SK-N-MC (cell line): Measurements from ENCODE around the gene TRIM9.

Source experiments
- EZH2 ChIP-seq: fragments of 200-600 bp; sonication (generic); IDR thresholded peaks from one replicate; pipeline ENCODE4 v1.6.1; 2017; ENCODE audit warnings: antibody characterized with exemption
- POLR2AphosphoS5 ChIP-seq: IDR thresholded peaks from 2 replicates; pipeline ENCODE4 v1.6.1; 2012; ENCODE audit warnings: mild to moderate bottlenecking, low read depth, low read length, borderline replicate concordance

DNA sequence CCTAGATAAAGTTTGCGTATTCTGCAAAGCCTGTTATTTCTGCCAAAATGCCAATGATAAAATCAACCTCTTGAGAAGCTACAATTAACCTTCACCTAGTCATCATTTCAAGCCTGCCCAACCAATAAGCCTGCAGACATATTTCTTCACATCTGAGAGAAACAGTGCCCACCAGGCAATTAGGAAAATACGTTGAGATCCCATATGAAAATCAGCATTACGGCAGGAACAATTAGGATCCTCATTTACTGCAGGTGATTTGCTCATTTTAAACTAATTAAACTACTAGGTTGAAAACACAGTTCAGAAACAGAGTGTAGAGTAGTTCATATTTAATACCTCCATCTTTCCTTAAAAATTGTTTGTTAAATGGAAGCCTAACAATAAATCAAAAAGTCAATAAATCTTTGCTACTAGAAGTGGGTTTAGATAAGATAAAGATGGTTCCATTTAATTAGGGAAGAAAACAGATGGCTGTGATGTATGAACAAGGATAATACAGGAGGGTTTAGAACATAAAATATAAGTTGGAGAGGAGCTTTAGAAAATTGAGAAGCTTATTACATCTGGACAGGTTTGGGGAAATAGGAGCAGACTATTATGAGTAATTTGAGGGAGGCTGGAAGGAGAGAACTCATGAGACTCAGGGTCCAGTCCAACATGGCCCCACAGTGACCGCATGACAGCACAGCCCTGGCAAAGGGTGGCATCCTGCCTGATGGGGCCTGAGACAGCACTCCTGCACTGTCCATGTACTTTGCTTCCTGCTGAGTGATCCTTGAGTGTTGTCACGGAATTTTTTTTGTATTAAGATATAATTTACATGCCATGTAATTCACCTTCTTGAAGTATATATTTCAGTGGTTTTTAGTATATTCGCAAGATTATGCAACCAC lies 123.8 kb downstream of the TRIM9 start:
- TF ChIP-seq EZH2 (no peak), POLR2AphosphoS5 (no peak)
